ENCODE results near the gene LRRC66.

DNA sequence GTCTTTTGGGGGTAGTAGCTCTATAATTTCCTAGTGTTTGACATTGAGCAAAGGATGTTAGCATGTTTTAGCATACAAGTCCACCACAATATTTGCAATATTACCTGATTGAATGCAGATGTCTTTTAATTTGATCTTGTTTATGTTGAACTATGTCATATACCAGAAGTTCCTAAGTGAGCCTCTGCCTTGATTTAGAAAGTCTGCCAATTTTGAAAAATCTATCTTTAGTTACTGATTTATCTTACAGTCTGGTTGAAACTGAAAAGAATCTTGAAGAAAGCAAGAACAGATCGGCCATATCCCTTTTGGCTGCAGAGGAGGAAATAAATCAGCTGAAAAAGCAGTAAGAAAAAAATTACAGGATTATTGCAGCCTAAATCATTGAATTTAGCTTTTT lies 49.4 kb upstream of the LRRC66 start:
- TF ChIP-seq, protein P1, sequence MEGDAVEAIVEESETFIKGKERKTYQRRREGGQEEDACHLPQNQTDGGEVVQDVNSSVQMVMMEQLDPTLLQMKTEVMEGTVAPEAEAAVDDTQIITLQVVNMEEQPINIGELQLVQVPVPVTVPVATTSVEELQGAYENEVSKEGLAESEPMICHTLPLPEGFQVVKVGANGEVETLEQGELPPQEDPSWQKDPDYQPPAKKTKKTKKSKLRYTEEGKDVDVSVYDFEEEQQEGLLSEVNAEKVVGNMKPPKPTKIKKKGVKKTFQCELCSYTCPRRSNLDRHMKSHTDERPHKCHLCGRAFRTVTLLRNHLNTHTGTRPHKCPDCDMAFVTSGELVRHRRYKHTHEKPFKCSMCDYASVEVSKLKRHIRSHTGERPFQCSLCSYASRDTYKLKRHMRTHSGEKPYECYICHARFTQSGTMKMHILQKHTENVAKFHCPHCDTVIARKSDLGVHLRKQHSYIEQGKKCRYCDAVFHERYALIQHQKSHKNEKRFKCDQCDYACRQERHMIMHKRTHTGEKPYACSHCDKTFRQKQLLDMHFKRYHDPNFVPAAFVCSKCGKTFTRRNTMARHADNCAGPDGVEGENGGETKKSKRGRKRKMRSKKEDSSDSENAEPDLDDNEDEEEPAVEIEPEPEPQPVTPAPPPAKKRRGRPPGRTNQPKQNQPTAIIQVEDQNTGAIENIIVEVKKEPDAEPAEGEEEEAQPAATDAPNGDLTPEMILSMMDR (IDR thresholded peaks at IDR 0.05; ENCODE audit: low read depth, low read length) = no peak
- TF ChIP-seq POLR2A (IDR thresholded peaks at IDR 0.05; ENCODE audit: extremely low read depth, insufficient read length) (no peak), MYC (IDR thresholded peaks at IDR 0.05; ENCODE audit: low read depth, low read length) (no peak)

Measured in NB4 (cell line).